Amniotic stem cell (primary cell): ENCODE data around the gene ISM2.
"Not testable (repeated sequence)": the region's sequence is repeated elsewhere in the genome, so short reads cannot be mapped to it uniquely, and the experiment has no call there.

Experiments used
- DNase-seq: peaks from one replicate; lab custom pipeline; 2025; lab: John Stamatoyannopoulos, UW

Gene ISM2

DNA sequence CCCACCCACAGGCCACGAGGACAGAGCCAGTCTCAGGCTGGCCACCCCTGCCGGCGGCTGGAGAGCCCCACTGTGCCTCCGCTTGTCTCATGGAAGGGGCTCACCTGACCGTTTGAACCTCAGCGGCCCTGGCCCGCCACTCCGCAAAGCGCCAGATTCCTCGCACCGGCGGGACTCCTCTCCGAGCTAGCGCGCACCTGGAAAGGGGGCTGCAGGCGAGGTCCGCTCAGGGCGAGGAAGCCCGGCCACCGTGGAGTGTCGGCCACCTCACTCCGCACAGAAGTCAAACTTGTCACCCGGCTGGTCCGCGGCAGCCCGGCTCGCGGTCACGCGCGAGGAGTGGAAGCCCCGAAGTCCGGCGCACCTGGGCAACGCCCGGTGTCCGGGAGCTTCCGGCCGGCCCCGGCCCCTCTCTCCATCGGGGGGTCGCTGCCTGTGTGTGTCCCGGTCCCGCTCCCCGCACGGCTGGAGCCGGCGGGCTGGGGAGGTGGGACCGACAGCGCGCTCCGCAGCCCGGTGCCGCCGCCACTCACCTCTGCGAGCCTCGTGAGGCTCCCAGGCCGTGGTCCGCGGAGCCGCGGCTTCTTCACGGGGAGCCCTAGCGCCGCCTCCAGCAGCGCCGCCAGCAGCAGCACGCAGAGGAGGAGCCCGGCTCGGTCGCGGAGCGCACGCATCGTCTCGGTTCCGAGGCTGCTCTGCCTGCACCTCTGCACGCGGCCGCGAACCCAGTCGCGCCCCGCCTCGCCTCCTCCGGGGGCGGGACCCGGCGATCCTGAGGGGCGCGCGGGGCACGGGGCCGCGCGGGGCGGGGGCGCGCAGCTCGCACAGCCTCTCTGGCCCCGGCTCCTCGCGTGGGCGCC is at the start of gene ISM2:
Gene ISM2 (minus strand): TSS at position 697 of the 860 bp plus-strand sequence. CDS start 23 bp downstream, at position 674.
- no peak for DNase-seq

GRCh38 chr14:77547512-77548180 is 49.0 kb upstream of the ISM2 start:
- no peak for DNase-seq

- not testable (repeated sequence) for DNase-seq
Measured at GRCh38 chr14:77545171-77545570, 46.6 kb upstream of the ISM2 start.

DNA sequence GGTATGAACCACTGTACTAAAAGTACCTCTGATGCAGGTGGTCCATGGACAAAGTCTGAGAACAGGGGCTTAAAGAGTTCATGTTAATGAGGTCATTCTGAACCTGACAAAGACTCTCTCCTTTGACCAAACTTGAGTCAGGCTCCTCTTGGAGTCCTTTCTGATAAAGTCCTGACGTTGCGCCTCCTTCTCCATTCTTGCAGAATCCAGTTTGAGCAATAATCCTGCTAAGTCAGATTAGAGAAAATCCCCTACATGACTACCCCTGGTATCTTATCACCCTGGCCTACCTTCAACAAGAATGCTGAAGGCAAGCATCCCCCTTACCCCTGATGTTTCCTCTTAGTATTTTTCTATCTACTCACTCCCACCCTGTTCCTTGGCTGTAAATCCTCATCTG is 46.0 kb upstream of the ISM2 start:
- no peak for DNase-seq

DNA sequence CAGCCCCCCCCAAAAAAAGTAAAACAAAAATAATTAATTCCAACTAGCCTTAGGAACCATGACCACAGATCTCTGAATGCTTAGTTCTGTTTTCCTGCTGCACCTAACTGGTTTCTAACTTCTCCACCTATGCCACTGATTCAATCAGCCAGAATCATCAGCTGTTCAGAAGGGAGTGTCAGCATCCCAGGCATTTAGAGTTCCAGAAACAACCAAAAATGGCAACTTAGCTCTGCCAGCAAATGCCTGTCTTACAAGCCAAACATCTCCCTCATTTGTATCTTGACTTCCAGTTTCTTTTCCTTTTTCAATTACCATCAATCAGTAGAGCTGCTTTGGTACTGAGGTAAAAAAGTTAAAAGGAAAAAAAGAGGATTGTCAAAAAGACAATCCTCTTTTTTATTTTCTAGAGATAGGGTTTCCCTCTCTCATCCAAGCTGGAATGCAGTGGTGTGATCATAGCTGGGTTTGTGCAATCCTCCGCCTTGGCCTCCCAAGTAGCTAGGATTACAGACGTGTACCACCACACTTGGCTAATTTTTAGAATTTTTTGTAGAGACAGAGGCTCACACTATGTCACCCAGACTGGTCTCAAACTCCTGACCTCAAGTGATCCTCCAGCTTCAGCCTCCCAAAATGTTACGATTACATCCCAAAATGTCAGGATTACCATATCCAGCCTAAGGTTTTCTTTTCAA is 45.2 kb upstream of the ISM2 start:
- no peak for DNase-seq

GRCh38 chr14:77543240-77543551 is 44.6 kb upstream of the ISM2 start:
- DNase-seq = no peak

GRCh38 chr14:77542421-77543239 is 44.0 kb upstream of the ISM2 start:
- DNase-seq = no peak

DNA sequence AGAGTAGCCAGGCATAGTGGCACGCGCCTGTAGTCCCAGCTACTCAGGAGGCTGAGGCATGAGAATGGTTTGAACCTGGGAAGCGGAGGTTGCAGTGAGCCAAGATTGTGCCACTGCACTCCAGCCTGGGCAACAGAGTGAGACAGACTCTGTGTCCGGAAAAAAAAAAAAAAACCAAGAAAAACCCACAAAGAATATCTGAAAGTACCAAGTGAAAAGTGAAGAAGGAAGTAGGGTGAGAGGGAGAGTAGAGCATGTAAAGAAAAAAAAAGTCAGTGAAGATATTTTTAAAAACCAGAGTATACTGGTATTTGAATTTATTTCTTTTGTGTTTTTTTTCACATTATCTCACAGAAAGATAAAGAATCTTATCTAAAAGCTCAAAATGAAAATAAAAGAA is 43.3 kb upstream of the ISM2 start:
- no peak for DNase-seq

DNA sequence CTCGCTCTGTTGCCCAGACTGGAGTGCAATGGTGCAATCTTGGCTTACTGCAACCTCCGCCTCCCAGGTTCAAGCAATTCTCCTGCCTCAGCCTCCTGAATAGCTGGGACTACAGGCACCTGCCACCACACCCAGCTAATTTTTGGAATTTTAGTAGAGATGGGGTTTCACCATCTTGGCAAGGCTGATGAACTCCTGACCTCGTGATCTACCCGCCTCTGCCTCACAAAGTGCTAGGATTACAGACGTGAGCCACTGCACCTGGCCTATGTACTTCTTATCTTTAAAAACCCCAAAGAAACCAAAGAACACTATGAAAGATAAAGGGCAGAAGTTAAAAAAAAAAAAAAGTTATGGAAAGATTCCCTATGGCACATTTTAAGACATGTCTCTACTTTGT is 38.3 kb upstream of the ISM2 start:
- DNase-seq = not testable (repeated sequence)

DNA sequence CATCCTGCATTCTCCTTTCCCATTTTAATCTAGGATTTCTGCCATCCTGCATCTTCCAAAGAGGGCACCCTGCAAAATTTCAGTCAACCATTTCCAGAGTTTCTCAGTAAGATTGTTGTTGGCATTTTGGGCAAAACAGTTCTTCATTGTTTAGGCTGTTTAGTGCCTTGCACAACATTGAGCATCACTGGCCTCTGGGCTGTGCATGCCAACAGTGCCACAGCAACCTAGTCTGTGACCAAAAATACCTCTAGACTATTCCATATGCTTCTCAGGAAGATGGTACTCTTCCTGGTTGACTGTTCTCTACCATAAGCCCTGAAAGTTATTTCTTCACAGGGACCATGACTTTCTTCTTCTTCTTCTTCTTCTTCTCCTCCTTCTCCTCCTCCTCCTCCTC is 32.5 kb upstream of the ISM2 start:
- DNase-seq = no peak

- DNase-seq = no peak
Measured at GRCh38 chr14:77529963-77530362, 31.3 kb upstream of the ISM2 start.

DNA sequence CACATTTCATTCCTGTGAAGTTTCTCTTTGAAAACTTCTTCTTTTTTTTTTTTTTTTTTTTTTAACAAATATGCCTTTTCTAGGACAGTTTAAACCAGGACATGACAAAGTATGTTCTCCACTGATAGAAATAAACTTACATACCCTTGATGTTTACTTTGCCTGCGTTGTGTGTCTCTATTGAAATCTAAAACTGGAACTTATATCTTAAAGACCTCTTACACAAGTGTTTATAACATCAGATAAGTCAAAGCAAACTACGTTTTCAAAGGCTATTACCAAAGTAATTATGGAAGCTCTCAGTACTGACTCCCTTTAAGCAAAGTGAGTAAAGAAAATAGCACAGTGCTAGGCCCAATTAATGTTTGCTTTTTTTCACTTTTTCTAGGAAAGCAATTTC is 30.6 kb upstream of the ISM2 start:
- no peak for DNase-seq

DNA sequence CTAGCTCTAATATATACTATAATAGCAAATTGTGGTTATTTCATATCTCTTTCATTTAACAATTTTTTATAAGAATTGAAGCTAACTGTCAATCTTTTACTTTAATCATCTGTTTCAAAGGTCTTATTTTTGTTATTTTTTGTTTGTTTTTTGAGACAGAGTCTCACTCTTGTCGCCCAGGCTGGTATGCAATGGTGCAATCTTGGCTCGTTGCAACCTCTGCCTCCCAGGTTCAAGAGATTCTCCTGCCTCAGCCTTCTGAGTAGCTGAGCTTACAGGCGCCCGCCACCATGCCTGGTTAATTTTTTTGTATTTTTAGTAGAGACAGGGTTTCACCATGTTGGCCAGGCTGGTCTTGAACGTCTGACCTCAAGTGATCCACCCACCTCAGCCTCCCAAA is 30.1 kb upstream of the ISM2 start:
- DNase-seq = not testable (repeated sequence)

DNA sequence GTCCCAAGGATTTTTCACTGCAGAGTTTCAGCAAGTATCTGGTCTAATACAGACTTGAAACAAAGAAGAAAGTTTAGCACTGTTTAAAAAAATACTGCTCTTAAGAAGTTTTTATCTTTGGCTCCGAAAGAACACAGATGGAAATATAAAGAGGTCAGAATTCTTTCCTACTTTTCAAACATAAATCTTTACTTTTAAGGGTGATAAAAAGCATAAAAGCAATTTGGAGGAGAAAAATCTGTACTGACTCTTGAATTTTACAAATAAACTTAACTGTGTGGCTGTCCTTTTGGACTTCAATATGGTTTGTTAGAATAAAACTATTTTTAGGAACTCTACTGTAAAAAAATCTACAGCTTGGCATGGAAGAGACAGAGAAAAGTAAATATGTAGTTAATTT is 27.6 kb upstream of the ISM2 start:
- no peak for DNase-seq

GRCh38 chr14:77524536-77524935 is 25.9 kb upstream of the ISM2 start:
- DNase-seq = no peak

DNA sequence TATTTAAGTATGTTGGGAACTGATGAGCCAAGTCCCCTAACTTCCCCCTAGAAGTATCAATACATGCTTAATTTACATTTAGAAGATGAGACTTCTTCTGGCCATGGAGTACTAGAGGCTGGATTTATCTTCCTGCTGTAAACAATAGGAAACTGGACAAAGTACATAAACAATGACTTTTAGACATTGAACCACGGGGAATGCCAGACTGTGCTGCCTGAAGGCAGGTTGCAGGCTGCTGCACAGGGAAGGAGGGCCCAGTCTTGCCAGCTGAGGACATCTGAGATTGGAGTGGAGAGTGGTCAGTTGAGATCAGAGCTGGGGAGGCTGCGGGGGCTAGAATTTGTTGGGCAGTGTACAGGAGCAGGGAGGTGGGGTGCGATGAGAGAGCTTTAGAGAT is 24.5 kb upstream of the ISM2 start:
- DNase-seq = no peak

DNA sequence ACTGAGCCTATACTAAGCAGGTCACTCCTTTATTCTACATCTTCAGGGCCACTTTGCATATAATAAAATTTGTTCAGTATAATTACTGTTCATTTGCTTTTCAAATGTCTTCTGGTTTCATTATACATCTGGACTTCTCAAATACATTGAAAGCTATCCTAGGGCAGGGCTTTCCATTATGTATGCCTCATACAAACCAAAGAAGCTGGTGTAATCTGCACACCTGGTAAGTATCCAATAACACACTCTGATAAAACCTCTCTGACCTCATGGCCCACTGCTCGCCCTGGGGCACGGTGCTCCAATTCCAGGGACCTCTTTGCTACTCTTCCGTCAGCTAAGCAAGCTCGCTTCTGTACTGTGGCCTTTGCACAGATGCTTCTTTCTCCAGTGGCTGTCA is 21.9 kb upstream of the ISM2 start:
- no peak for DNase-seq

DNA sequence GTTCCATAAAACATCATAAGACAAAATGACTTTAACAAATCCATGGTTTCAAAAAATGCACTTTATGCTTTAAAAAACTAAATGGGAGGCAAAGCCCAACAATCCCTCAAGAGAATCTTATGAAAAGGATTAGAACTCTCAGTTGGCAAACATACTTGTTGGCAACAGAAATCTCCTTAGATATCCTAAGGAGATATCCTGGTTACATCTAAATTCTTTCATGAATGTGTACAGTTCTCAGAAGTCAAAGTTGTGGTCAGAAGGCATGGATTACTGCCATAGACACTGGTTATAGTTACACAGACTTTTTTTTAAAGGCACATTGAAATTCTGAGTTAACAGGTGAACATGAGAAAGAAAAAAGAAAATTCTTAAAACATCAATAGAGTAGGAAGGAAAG is 17.5 kb upstream of the ISM2 start:
- DNase-seq = no peak

GRCh38 chr14:77511486-77512162 is 13.0 kb upstream of the ISM2 start:
- no peak for DNase-seq

DNA sequence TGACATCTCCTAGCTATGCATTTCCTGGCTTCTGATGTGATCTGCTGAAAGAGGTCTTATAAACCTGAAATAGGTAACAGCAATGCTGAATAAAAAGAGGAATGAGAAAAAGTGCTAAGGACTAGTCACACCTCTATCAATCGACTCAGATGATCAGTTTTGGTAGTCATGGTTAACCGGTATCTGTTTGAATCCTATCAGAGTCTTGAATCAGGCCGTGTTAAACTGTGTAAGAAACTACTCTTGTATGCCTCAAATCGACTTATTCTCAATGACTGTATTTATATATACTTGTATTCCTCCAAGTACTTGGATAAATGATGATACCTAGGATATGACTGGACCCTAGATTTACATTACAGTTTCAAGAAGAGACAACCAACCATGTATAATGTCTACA is 10.8 kb upstream of the ISM2 start:
- DNase-seq = no peak

- no peak for DNase-seq
Measured at GRCh38 chr14:77508876-77509275, 10.3 kb upstream of the ISM2 start.

- DNase-seq = no peak
Measured at GRCh38 chr14:77508249-77508648, 9.6 kb upstream of the ISM2 start.
